ENCODE measurements around the gene LITAFD. TPM values are rescaled to one million over a fixed set of nuclear protein-coding genes. Genes with fewer than 3 reads are reported as not detected.

LITAFD gene
- total RNA-seq, 1 experiment from 2014 or later = not detected

DNA sequence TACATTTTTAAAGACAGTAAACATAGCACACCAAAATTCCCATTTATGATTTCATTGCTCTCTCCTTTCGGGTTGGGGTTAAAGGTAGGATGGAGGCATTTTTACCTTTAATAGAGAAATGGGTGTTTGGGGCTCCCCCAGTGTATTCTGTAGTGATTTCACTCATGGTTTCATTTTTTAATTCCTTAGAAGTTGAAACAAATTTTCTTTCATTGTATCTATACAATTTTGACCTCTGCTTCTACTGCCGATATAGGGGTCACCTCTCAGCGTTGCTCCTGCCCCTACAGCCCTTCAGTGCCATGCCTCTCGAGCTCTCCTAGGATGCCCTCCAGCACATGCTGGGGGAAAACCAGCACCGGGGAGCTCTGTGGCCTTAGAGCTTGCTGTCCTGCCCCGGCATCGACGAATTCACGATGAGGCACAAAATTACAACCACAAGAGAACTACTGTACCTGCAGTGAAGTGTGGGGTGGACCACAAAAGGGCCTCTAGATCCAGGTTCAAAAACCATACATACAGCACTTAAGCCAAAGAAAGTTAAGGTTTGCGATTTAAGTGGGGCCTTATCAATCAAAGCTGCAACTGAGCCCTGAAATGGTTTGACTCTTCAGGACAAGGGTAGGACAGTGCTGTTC lies 39.3 kb downstream of the LITAFD start:
- DNase-seq (ENCODE audit: unreplicated experiment) = no peak
- Mint-ChIP-seq H3K27ac (ENCODE audit: low read depth, unreplicated experiment) (no peak overlapping the region), H3K4me3 (ENCODE audit: unreplicated experiment) (no peak overlapping the region), H3K27me3 (ENCODE audit: insufficient read depth, unreplicated experiment) (no peaks in the 10 kb centered on the region), H3K9me3 (ENCODE audit: unreplicated experiment) (no peaks in the 10 kb centered on the region), H3K4me1 (ENCODE audit: insufficient read depth, unreplicated experiment) (peaks cover 5% of the 10 kb centered on the region), H3K36me3 (ENCODE audit: insufficient read depth, unreplicated experiment) (peaks cover 86% of the 10 kb centered on the region)
- TSS peak; percentile 2 for BruUV-seq (replicated peaks)
- TF ChIP-seq, protein P1, sequence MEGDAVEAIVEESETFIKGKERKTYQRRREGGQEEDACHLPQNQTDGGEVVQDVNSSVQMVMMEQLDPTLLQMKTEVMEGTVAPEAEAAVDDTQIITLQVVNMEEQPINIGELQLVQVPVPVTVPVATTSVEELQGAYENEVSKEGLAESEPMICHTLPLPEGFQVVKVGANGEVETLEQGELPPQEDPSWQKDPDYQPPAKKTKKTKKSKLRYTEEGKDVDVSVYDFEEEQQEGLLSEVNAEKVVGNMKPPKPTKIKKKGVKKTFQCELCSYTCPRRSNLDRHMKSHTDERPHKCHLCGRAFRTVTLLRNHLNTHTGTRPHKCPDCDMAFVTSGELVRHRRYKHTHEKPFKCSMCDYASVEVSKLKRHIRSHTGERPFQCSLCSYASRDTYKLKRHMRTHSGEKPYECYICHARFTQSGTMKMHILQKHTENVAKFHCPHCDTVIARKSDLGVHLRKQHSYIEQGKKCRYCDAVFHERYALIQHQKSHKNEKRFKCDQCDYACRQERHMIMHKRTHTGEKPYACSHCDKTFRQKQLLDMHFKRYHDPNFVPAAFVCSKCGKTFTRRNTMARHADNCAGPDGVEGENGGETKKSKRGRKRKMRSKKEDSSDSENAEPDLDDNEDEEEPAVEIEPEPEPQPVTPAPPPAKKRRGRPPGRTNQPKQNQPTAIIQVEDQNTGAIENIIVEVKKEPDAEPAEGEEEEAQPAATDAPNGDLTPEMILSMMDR (IDR thresholded peaks at IDR 0.05; ENCODE audit: unreplicated experiment) = no peak
- ChIA-PET POLR2A (no interaction called here), CTCF (interaction anchor here (0.5 to 2.9 kb wide), 3 partner anchors 15 to 334 kb away, joined by 3 to 14 read pairs (median 4); no protein-coding TSS in a partner anchor)
- intact Hi-C loops (cut with micrococcal nuclease) = no loop called here

- H3K27ac Mint-ChIP-seq (ENCODE audit: low read depth, unreplicated experiment) = no peak overlapping the region
- intact Hi-C loops (cut with micrococcal nuclease) = no loop called here
- H3K27me3 Mint-ChIP-seq (ENCODE audit: insufficient read depth, unreplicated experiment) = no peaks in the 10 kb centered on the region
- no peak overlapping the region for H3K4me3 Mint-ChIP-seq (ENCODE audit: unreplicated experiment)
- TF ChIP-seq, protein P1 (IDR thresholded peaks at IDR 0.05; ENCODE audit: unreplicated experiment) = no peak
- H3K36me3 Mint-ChIP-seq (ENCODE audit: insufficient read depth, unreplicated experiment) = peaks cover 78% of the 10 kb centered on the region
- H3K4me1 Mint-ChIP-seq (ENCODE audit: insufficient read depth, unreplicated experiment) = peaks cover 5% of the 10 kb centered on the region
- ChIA-PET CTCF (interaction anchor here (0.5 to 2.9 kb wide), 5 partner anchors 13 to 86 kb away, joined by 3 to 14 read pairs (median 3); no protein-coding TSS in a partner anchor), POLR2A (no interaction called here)
- no peaks in the 10 kb centered on the region for H3K9me3 Mint-ChIP-seq (ENCODE audit: unreplicated experiment)
- BruUV-seq (replicated peaks) = no TSS peak
- no peak for DNase-seq (ENCODE audit: unreplicated experiment)
Observed at GRCh38 chr16:8923199-8923598, 41.0 kb downstream of the LITAFD start.

DNA sequence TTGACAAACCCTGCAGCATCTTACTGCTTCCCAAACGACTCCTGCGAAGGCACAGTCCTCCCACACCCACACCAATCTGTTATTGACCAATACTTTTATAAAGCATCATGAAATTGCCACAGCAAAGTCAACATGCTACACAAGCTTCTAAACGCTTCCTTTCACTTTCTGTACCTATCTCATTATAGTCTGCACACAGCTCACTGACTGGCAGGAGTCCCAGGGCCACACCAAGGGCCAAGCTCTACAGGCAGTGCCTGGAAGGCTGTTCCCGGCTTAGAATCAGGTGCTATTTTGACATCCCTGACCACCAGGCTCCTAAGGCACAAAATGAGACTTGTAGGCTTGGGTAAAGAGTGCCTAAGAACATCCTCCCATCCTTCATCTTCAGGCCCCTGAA lies 42.1 kb downstream of the LITAFD start:
- H3K9me3 Mint-ChIP-seq (ENCODE audit: unreplicated experiment) = no peaks in the 10 kb centered on the region
- peaks cover 5% of the 10 kb centered on the region for H3K4me1 Mint-ChIP-seq (ENCODE audit: insufficient read depth, unreplicated experiment)
- POLR2A ChIA-PET = interaction anchor here (0.5 kb wide), 1 partner anchor 108 kb away, joined by 3 read pairs; no protein-coding TSS in a partner anchor
- H3K27ac Mint-ChIP-seq (ENCODE audit: low read depth, unreplicated experiment) = no peak overlapping the region
- H3K36me3 Mint-ChIP-seq (ENCODE audit: insufficient read depth, unreplicated experiment) = peaks cover 78% of the 10 kb centered on the region
- DNase-seq (ENCODE audit: unreplicated experiment) = peak; percentile 16
- no peak overlapping the region for H3K4me3 Mint-ChIP-seq (ENCODE audit: unreplicated experiment)
- intact Hi-C loops (cut with micrococcal nuclease) = no loop called here
- H3K27me3 Mint-ChIP-seq (ENCODE audit: insufficient read depth, unreplicated experiment) = no peaks in the 10 kb centered on the region
- TF ChIP-seq, protein P1 (IDR thresholded peaks at IDR 0.05; ENCODE audit: unreplicated experiment) = no peak
- CTCF ChIA-PET = interaction anchor here (0.6 kb wide), 1 partner anchor 12 kb away, joined by 3 read pairs; no protein-coding TSS in a partner anchor
- BruUV-seq (replicated peaks) = no TSS peak

- CTCF ChIA-PET = interaction anchor here (0.9 kb wide), 2 partner anchors 11 to 83 kb away, joined by 4 to 5 read pairs; no protein-coding TSS in a partner anchor
- Mint-ChIP-seq H3K4me1 (ENCODE audit: insufficient read depth, unreplicated experiment) (peaks cover 5% of the 10 kb centered on the region), H3K4me3 (ENCODE audit: unreplicated experiment) (no peak overlapping the region), H3K27ac (ENCODE audit: low read depth, unreplicated experiment) (no peak overlapping the region), H3K27me3 (ENCODE audit: insufficient read depth, unreplicated experiment) (no peaks in the 10 kb centered on the region), H3K9me3 (ENCODE audit: unreplicated experiment) (no peaks in the 10 kb centered on the region), H3K36me3 (ENCODE audit: insufficient read depth, unreplicated experiment) (peaks cover 74% of the 10 kb centered on the region)
- intact Hi-C loops (cut with micrococcal nuclease) = no loop called here
- TF ChIP-seq, protein P1 (IDR thresholded peaks at IDR 0.05; ENCODE audit: unreplicated experiment) = no peak
- BruUV-seq (replicated peaks) = no TSS peak
- POLR2A ChIA-PET = no interaction called here
- DNase-seq (ENCODE audit: unreplicated experiment) = no peak
Observed at GRCh38 chr16:8925455-8925854, 43.3 kb downstream of the LITAFD start.
